Measurements from ENCODE around the gene CFAP58.

The CFAP58 gene

GRCh38 chr10:104413528-104413927 lies 59.9 kb downstream of the CFAP58 start:
- DNase-seq (ENCODE audit: low spot score), result no peak
- ChIA-PET POLR2A (ENCODE audit: low non-redundant PET) (interaction anchor here (0.6 kb wide), 1 partner anchor 102 kb away, joined by 4 read pairs; no protein-coding TSS in a partner anchor), CTCF (interaction anchor here (0.6 to 0.7 kb wide), 4 partner anchors 13 to 1290 kb away, joined by 3 read pairs; no protein-coding TSS in a partner anchor)
- TF ChIP-seq, protein P1, sequence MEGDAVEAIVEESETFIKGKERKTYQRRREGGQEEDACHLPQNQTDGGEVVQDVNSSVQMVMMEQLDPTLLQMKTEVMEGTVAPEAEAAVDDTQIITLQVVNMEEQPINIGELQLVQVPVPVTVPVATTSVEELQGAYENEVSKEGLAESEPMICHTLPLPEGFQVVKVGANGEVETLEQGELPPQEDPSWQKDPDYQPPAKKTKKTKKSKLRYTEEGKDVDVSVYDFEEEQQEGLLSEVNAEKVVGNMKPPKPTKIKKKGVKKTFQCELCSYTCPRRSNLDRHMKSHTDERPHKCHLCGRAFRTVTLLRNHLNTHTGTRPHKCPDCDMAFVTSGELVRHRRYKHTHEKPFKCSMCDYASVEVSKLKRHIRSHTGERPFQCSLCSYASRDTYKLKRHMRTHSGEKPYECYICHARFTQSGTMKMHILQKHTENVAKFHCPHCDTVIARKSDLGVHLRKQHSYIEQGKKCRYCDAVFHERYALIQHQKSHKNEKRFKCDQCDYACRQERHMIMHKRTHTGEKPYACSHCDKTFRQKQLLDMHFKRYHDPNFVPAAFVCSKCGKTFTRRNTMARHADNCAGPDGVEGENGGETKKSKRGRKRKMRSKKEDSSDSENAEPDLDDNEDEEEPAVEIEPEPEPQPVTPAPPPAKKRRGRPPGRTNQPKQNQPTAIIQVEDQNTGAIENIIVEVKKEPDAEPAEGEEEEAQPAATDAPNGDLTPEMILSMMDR (conservative IDR thresholded peaks at IDR 0.05; ENCODE audit: low read depth), result no peak
- no peak overlapping the region for H3K27ac ChIP-seq

GRCh38 chr10:104415526-104416165 lies 62.0 kb downstream of the CFAP58 start:
- TF ChIP-seq, protein P1 (conservative IDR thresholded peaks at IDR 0.05; ENCODE audit: low read depth), result no peak
- H3K27ac ChIP-seq, result no peak overlapping the region
- CTCF ChIA-PET, result interaction anchor here (0.6 to 1.0 kb wide), 2 partner anchors 8 to 9 kb away, joined by 4 to 6 read pairs; no protein-coding TSS in a partner anchor
- DNase-seq (ENCODE audit: low spot score), result peak; percentile 63
- POLR2A ChIA-PET (ENCODE audit: low non-redundant PET), result no interaction called here

- POLR2A ChIA-PET (ENCODE audit: low non-redundant PET), result no interaction called here
- CTCF ChIA-PET, result no interaction called here
- no peak overlapping the region for H3K27ac ChIP-seq
- TF ChIP-seq, protein P1 (conservative IDR thresholded peaks at IDR 0.05; ENCODE audit: low read depth), result no peak
- no peak for DNase-seq (ENCODE audit: low spot score)
These were observed 63.2 kb downstream of the CFAP58 start for GRCh38 chr10:104416851-104417250.

GRCh38 chr10:104417637-104418292 lies 64.1 kb downstream of the CFAP58 start:
- TF ChIP-seq, protein P1 (conservative IDR thresholded peaks at IDR 0.05; ENCODE audit: low read depth), result no peak
- POLR2A ChIA-PET (ENCODE audit: low non-redundant PET), result no interaction called here
- no peak for DNase-seq (ENCODE audit: low spot score)
- CTCF ChIA-PET, result no interaction called here
- H3K27ac ChIP-seq, result no peak overlapping the region

GRCh38 chr10:104424719-104425118 lies 71.1 kb downstream of the CFAP58 start:
- CTCF ChIA-PET, result interaction anchor here (0.9 to 1.2 kb wide), 2 partner anchors 118 to 198 kb away, joined by 4 read pairs; no protein-coding TSS in a partner anchor

DNA sequence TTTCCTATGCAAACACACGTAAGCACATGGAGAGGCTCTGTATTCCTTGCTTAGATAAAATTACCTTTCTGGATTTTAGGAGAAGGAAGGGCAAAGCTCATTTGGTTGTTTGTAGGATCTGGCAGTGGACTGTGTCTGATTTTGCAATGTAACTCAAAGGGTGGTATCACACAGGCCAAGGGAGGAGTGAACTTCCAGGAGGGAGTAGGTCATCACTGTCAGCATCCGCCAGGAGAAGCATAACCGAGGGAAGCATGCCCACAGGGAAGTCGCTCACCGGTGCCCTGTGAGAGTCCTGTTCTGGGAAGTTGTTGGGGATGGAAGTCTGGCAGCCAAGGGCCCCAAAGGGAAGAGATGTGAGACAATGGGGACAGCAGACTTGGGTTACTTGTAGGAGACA lies 74.4 kb downstream of the CFAP58 start:
- ChIA-PET CTCF (no interaction called here), POLR2A (ENCODE audit: low non-redundant PET) (no interaction called here)
- TF ChIP-seq, protein P1 (conservative IDR thresholded peaks at IDR 0.05; ENCODE audit: low read depth), result no peak
- DNase-seq (ENCODE audit: low spot score), result no peak
- H3K27ac ChIP-seq, result no peak overlapping the region

More at GRCh38 chr10:104424719-104425118, 71.1 kb downstream of the CFAP58 start:
- peak; percentile 81 for DNase-seq (ENCODE audit: low spot score)
- POLR2A ChIA-PET (ENCODE audit: low non-redundant PET), result no interaction called here
- no peak overlapping the region for H3K27ac ChIP-seq
- TF ChIP-seq, protein P1 (conservative IDR thresholded peaks at IDR 0.05; ENCODE audit: low read depth), result no peak

Data from RWPE1 (cell line).